Naive thymus-derived CD4-positive, alpha-beta T cell (primary cell): ENCODE data around the gene ADGRG3. TPM values are rescaled to one million over a fixed set of nuclear protein-coding genes. Genes with fewer than 3 reads are reported as not detected.
A peak's percentile ranks its signal among the peaks of the same experiment; 100 is the strongest.

Experiments
- ATAC-seq: fragments of 150-1000 bp; cut with Tn5 transposase; 2 replicates; pipeline ENCODE4 v1.10.0; 2021; ENCODE audit warnings: mild to moderate bottlenecking, moderate library complexity
- CTCF ChIA-PET: fragments of 350-600 bp; sonication (Branson Sonifier 250); formaldehyde crosslinking; loops from one replicate; lab custom pipeline; 2021; ENCODE audit warnings: antibody characterized with exemption; lab: Charles Lee
- POLR2A ChIA-PET: fragments of 350-600 bp; sonication (Branson Sonifier 250); formaldehyde crosslinking; loops from one replicate; lab custom pipeline; 2021; ENCODE audit warnings: antibody characterized with exemption, inconsistent platforms; lab: Charles Lee
- DNase-seq, 9 donors: peaks; one replicate each; pipeline versions ENCODE4 v3.0.0 to v3.0.0-alpha.2; 2020 to 2022; ENCODE audit warnings: mixed read lengths in 1 of 9
- H3K27ac ChIP-seq: one replicate; pipeline ENCODE4 v1.7.0; 2013; ENCODE audit warnings: mild to moderate bottlenecking, low read depth, low read length, moderate library complexity
- H3K27me3 ChIP-seq, 2 donors: one replicate each; pipeline ENCODE4 v1.7.0; 2013; ENCODE audit warnings: low read length in 2 of 2, mild to moderate bottlenecking in 2 of 2, moderate library complexity in 2 of 2; ENCODE audit not compliant: control insufficient read depth in 2 of 2, insufficient read depth in 2 of 2
- H3K36me3 ChIP-seq, 3 experiments: 1 replicate in 2 of 3; 2 replicates in 1 of 3; pipeline ENCODE4 v1.7.0; 2013; ENCODE audit warnings: low read length in 3 of 3, mild to moderate bottlenecking in 3 of 3, moderate library complexity in 1 of 3; ENCODE audit not compliant: insufficient read depth in 3 of 3, control insufficient read depth in 2 of 3
- H3K4me1 ChIP-seq, 2 donors: one replicate each; pipeline ENCODE4 v1.7.0; 2013; ENCODE audit warnings: low read length in 2 of 2, mild to moderate bottlenecking in 2 of 2, moderate library complexity in 1 of 2; ENCODE audit not compliant: control insufficient read depth in 2 of 2, insufficient read depth in 2 of 2
- H3K4me3 ChIP-seq: 2 replicates; pipeline ENCODE4 v1.7.0; 2013; ENCODE audit warnings: mild to moderate bottlenecking, low read length
- H3K9me3 ChIP-seq, 3 experiments: 1 replicate in 2 of 3; 2 replicates in 1 of 3; pipeline ENCODE4 v1.7.0; 2013; ENCODE audit warnings: low read length in 3 of 3; ENCODE audit not compliant: control insufficient read depth in 2 of 3
- H3K27ac Mint-ChIP-seq, 9 donors: one replicate each; pipeline ENCODE4 v1.8.0; 2020 to 2022; ENCODE audit warnings: mixed read lengths in 9 of 9, mild to moderate bottlenecking in 8 of 9, moderate library complexity in 5 of 9, inconsistent platforms in 2 of 9
- H3K27me3 Mint-ChIP-seq, 5 donors: one replicate each; pipeline ENCODE4 v1.8.0; 2021 to 2022; ENCODE audit warnings: mixed read lengths in 5 of 5, mild to moderate bottlenecking in 1 of 5
- H3K36me3 Mint-ChIP-seq, 5 donors: one replicate each; pipeline ENCODE4 v1.8.0; 2020 to 2022; ENCODE audit warnings: mixed read lengths in 5 of 5, mild to moderate bottlenecking in 3 of 5, inconsistent platforms in 1 of 5
- H3K4me1 Mint-ChIP-seq, 7 donors: one replicate each; pipeline ENCODE4 v1.8.0; 2020 to 2022; ENCODE audit warnings: mixed read lengths in 7 of 7, mild to moderate bottlenecking in 3 of 7, inconsistent platforms in 1 of 7
- H3K4me3 Mint-ChIP-seq, 10 donors: one replicate each; pipeline ENCODE4 v1.8.0; 2020 to 2022; ENCODE audit warnings: mild to moderate bottlenecking in 10 of 10, mixed read lengths in 10 of 10, moderate library complexity in 6 of 10, inconsistent platforms in 2 of 10
- H3K9me3 Mint-ChIP-seq, 11 donors: one replicate each; pipeline ENCODE4 v1.8.0; 2020 to 2022; ENCODE audit warnings: mixed read lengths in 11 of 11, mild to moderate bottlenecking in 4 of 11, inconsistent platforms in 1 of 11, moderate library complexity in 1 of 11
- intact Hi-C, 2 donors: fragments of 100-400 bp; cut with micrococcal nuclease; formaldehyde crosslinking; loops; one replicate each; pipeline ENCODE4 v1.15.1; 2023
- polyA plus RNA-seq, 2 donors: library from polyadenylated mRNA; unstranded; fragments of 300-500 nt; fragmentation: Illumina TruSeq; gene quantifications; one replicate each; pipeline ENCODE4 v1.2.3, GENCODE V29; 2021
- total RNA-seq, 6 experiments: library from RNA in 5 of 6; stranded (reverse) in 5 of 6; gene quantifications; 1 replicate in 5 of 6; 2 replicates in 1 of 6; pipeline ENCODE4 v1.2.3 and lab custom pipeline; 2021 to 2026

Gene ADGRG3
- total and polyA plus RNA-seq, 7 experiments from 2014 or later: 4.9 to 14.1 TPM; not detected in 5

- Mint-ChIP-seq H3K4me3 (no peak overlapping the region), H3K9me3 (no peaks in the 10 kb centered on the region), H3K36me3 (no peaks in the 10 kb centered on the region), H3K4me1 (peaks cover 0 to 5% (median 2%) of the 10 kb centered on the region in 7 donors), H3K27ac (no peak overlapping the region), H3K27me3 (peaks cover 0 to 5% (median 0%) of the 10 kb centered on the region in 5 donors)
- DNase-seq: no peak
- CTCF ChIA-PET: no interaction called here
- no peak overlapping the region for H3K27ac ChIP-seq
- H3K4me1 ChIP-seq: no peaks in the 10 kb centered on the region
- no peaks in the 10 kb centered on the region for H3K27me3 ChIP-seq
- no peak for ATAC-seq
- POLR2A ChIA-PET: no interaction called here
- H3K9me3 ChIP-seq: no peaks in the 10 kb centered on the region
- no peaks in the 10 kb centered on the region for H3K36me3 ChIP-seq
- no peak overlapping the region for H3K4me3 ChIP-seq
- intact Hi-C loops: no loop called here
Observed at GRCh38 chr16:57699899-57700298, 31.8 kb downstream of the ADGRG3 start.

GRCh38 chr16:57700781-57701551 is 32.9 kb downstream of the ADGRG3 start:
- no peak overlapping the region for H3K27ac ChIP-seq
- CTCF ChIA-PET: no interaction called here
- no peaks in the 10 kb centered on the region for H3K4me1 Mint-ChIP-seq

DNA sequence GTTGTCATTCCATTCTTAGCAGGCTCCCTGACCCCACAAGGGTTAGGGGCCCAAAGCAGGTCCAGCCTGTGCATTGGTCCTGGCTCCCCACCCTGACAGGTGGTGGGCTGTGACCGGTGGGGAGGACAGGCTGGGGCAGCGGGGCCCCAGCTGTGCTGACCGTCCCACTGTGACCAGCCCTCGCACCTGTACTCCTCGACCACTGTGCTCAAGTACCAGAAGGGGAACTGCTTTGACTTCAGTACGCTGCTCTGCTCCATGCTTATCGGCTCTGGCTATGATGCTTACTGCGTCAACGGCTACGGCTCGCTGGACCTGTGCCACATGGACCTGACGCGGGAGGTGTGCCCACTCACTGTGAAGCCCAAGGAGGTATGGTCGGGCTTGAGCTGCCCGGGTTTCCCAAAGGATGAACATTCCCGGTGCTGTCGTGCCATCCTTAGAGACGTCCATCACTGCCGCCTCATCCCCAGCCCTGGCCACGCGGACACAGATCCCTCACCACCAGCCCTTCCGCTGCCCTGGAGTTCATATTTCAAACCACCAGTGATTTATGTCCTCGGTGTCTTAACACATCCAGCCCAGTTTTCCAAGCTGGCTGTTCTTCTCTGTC is 33.8 kb downstream of the ADGRG3 start:
- H3K27ac ChIP-seq: no peak overlapping the region
- peaks cover 0 to 2% (median 0%) of the 10 kb centered on the region in 5 donors for H3K36me3 Mint-ChIP-seq
- H3K9me3 Mint-ChIP-seq: peaks cover 0 to 7% (median 0%) of the 10 kb centered on the region in 11 donors
- no peak for DNase-seq
- no peak overlapping the region for H3K27ac Mint-ChIP-seq
- no peak overlapping the region for H3K4me3 ChIP-seq
- no peaks in the 10 kb centered on the region for H3K4me1 Mint-ChIP-seq
- intact Hi-C loops: no loop called here
- no peaks in the 10 kb centered on the region for H3K4me1 ChIP-seq
- CTCF ChIA-PET: no interaction called here
- no peaks in the 10 kb centered on the region for H3K27me3 ChIP-seq
- peaks cover 0 to 5% (median 2%) of the 10 kb centered on the region in 5 donors for H3K27me3 Mint-ChIP-seq
- no peak for ATAC-seq
- no peak overlapping the region for H3K4me3 Mint-ChIP-seq
- no peaks in the 10 kb centered on the region for H3K9me3 ChIP-seq
- H3K36me3 ChIP-seq: no peaks in the 10 kb centered on the region
- POLR2A ChIA-PET: no interaction called here

More at GRCh38 chr16:57700781-57701551, 32.9 kb downstream of the ADGRG3 start:
- H3K27me3 ChIP-seq: no peaks in the 10 kb centered on the region
- no peaks in the 10 kb centered on the region for H3K36me3 ChIP-seq
- no peak for ATAC-seq
- H3K4me1 ChIP-seq: no peaks in the 10 kb centered on the region
- DNase-seq: no peak
- Mint-ChIP-seq H3K27me3 (peaks cover 0 to 5% (median 0%) of the 10 kb centered on the region in 5 donors), H3K36me3 (no peaks in the 10 kb centered on the region), H3K4me3 (no peak overlapping the region), H3K9me3 (peaks cover 0 to 4% (median 0%) of the 10 kb centered on the region in 11 donors), H3K27ac (no peak overlapping the region)
- no peak overlapping the region for H3K4me3 ChIP-seq
- no peaks in the 10 kb centered on the region for H3K9me3 ChIP-seq
- intact Hi-C loops: no loop called here
- POLR2A ChIA-PET: no interaction called here

- no peaks in the 10 kb centered on the region for H3K4me1 ChIP-seq
- Mint-ChIP-seq H3K9me3 (peaks cover 0 to 8% (median 0%) of the 10 kb centered on the region in 11 donors), H3K36me3 (peaks cover 0 to 2% (median 0%) of the 10 kb centered on the region in 5 donors), H3K27me3 (peaks cover 0 to 12% (median 5%) of the 10 kb centered on the region in 5 donors), H3K27ac (peak overlapping the region in 1 of 9 donors; percentile 70), H3K4me3 (no peak overlapping the region), H3K4me1 (no peaks in the 10 kb centered on the region)
- no peaks in the 10 kb centered on the region for H3K9me3 ChIP-seq
- DNase-seq: no peak
- no peaks in the 10 kb centered on the region for H3K27me3 ChIP-seq
- ChIA-PET CTCF (no interaction called here), POLR2A (interaction anchor here (0.7 kb wide), 1 partner anchor 11 kb away, joined by 3 read pairs; no protein-coding TSS in a partner anchor)
- H3K27ac ChIP-seq: no peak overlapping the region
- intact Hi-C loops: no loop called here
- ATAC-seq: no peak
- H3K36me3 ChIP-seq: no peaks in the 10 kb centered on the region
- no peak overlapping the region for H3K4me3 ChIP-seq
Observed at GRCh38 chr16:57703416-57704010, 35.4 kb downstream of the ADGRG3 start.

- no peak for ATAC-seq
- Mint-ChIP-seq H3K36me3 (peaks cover 0 to 2% (median 0%) of the 10 kb centered on the region in 5 donors), H3K4me1 (no peaks in the 10 kb centered on the region), H3K27ac (no peak overlapping the region), H3K9me3 (peaks cover 0 to 8% (median 0%) of the 10 kb centered on the region in 11 donors), H3K4me3 (no peak overlapping the region), H3K27me3 (peaks cover 0 to 12% (median 6%) of the 10 kb centered on the region in 5 donors)
- H3K36me3 ChIP-seq: no peaks in the 10 kb centered on the region
- no peak for DNase-seq
- no peak overlapping the region for H3K27ac ChIP-seq
- no peaks in the 10 kb centered on the region for H3K9me3 ChIP-seq
- intact Hi-C loops: no loop called here
- CTCF ChIA-PET: no interaction called here
- no peaks in the 10 kb centered on the region for H3K4me1 ChIP-seq
- no peaks in the 10 kb centered on the region for H3K27me3 ChIP-seq
- POLR2A ChIA-PET: interaction anchor here (0.7 kb wide), 1 partner anchor 11 kb away, joined by 3 read pairs; no protein-coding TSS in a partner anchor
- no peak overlapping the region for H3K4me3 ChIP-seq
Observed at GRCh38 chr16:57704011-57704904, 36.2 kb downstream of the ADGRG3 start.
